Measurements from ENCODE around the gene SLC22A4.

- TF ChIP-seq ESRRA (IDR thresholded peaks at IDR 0.05; ENCODE audit: borderline replicate concordance, low read length) (no peak), CTCF (IDR thresholded peaks at IDR 0.05) (no peak), RAD21 (conservative IDR thresholded peaks at IDR 0.05 in 1 of 2, IDR thresholded peaks at IDR 0.05 in 1 of 2) (no peak), POLR2A (IDR thresholded peaks at IDR 0.05; ENCODE audit: low read length) (no peak), SMC3 (IDR thresholded peaks at IDR 0.05) (no peak), RCOR1 (IDR thresholded peaks at IDR 0.05; ENCODE audit: low read depth, low read length) (no peak), RARB (CRISPR knock-in tag; IDR thresholded peaks at IDR 0.05) (no peak), RFX5 (IDR thresholded peaks at IDR 0.05) (no peak)
Observed at GRCh38 chr5:132280371-132281240, 13.6 kb upstream of the SLC22A4 start.

All from A549 (cell line).